NCI-H1105 treated with DMSO at 0.1 percent for 48 hours (cell line): ENCODE measurements around the gene OASL.
A peak's percentile ranks its signal among the peaks of the same experiment; 100 is the strongest.

Source experiments
- DNase-seq: peaks from one replicate; lab custom pipeline; 2025; lab: John Stamatoyannopoulos, UW

OASL gene

GRCh38 chr12:121015825-121016766, 22.9 kb downstream of the OASL start, which contains the start of gene C12orf43:
TSS of gene C12orf43 (minus strand) at chr12:121016487. CDS start at chr12:121016474, 13 bp downstream.
- DNase-seq, result peak; percentile 94

DNA sequence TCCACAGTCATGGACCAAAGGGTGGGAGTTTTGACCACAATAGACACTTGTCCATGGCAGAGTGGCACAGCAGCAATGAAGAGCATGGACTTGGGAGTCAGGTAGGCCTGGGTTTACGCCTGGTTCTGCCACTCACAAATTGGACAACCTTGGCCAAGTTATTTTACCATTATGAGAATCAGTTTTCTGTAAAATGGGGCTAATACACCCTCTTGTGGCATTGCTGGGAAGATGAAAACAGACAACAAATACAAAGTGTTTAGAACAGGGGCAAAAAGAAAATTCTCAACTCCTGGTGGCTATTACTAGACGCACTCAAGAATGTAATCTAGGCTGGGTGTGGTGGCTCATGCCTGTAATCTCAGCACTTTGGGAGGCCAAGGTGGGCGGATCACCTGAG, 25.3 kb downstream of the OASL start:
- DNase-seq, result no peak

DNA sequence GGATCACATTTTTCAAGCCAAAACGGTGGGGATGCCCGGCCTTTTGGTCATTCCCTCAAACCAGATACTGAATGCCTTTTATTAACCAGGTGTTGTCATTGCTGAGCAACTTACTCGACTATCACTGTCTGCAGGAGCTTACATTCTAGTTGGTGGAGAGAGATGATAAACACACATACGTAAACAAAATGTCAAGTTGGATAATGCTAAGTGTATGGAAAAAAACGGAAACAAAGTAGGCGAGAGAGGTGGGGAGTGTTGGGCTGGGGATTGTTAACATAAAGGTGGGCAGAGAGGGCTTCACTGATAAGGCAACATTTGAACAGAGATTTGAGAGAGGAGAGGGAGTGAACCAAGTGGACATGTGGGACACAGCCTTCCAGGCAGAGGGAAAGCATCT, 27.2 kb downstream of the OASL start:
- no peak for DNase-seq

- DNase-seq, result no peak
Observed at GRCh38 chr12:121010860-121011259, 28.2 kb downstream of the OASL start.

- DNase-seq, result peak; percentile 45
Observed at GRCh38 chr12:121009741-121010140, 29.3 kb downstream of the OASL start.

DNA sequence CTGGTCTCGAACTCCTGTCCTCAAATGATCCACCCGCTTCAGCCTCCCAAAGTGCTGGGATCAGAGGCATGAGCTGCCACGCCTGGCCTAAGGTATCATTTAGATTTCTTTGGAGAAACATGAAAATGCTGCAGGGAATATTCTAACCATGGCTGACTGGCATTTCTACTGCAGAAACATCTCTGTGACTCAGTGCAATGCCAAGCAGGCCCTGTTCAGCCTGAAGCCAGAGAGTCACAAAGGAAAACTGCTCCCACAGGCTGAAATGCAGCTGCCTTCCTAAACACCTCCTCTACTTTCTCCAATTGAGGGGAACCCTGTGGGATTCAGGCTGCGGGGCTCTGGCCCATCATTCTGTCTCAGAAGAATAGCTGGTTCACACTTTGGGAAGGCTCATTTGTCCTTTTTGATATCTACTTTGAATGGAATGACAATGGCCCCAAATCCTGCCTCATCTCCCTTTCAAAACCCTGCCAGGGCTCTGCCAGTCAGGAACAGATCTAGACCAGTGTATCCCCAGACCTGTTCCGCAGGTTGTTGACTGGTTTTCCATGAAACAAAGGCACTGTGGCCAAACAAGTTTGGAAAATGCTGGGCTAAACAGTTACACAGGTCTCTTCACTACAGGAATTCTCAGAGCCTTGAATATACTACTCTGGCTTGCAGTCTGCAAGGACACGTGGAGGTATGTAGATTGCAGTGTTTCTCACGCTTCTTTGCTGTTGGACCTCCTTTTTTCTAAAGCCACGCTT, 30.5 kb downstream of the OASL start:
- no peak for DNase-seq

GRCh38 chr12:121005346-121005815, 33.7 kb downstream of the OASL start:
- DNase-seq, result peak; percentile 19

DNA sequence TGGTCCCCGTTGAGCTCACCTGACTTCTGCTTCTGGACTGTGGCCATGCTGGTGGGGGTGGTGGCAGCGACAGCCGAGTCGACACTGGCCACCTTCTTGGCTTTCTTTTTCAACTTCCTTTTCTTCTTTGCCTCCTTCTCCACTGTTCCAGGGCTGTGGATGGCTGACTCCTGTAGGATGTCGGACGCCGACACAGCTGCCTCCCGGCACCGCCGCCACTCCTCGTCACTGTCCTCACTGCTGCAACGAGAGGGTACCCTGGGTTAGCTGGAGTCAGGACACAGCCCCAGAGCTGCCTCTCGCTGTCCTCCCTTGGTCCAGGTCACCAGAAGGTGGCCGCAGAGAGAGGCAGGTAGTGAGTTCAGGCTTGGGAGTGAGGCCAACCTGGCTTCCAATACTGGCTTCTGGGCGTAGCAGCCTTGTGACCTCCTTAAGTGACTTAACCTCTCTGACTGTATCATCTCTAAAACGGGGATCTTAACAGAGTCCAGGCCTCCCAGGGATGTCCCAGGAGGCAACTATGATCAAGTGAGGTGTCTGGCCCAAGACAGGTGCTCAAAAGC, 34.7 kb downstream of the OASL start:
- DNase-seq, result no peak

DNA sequence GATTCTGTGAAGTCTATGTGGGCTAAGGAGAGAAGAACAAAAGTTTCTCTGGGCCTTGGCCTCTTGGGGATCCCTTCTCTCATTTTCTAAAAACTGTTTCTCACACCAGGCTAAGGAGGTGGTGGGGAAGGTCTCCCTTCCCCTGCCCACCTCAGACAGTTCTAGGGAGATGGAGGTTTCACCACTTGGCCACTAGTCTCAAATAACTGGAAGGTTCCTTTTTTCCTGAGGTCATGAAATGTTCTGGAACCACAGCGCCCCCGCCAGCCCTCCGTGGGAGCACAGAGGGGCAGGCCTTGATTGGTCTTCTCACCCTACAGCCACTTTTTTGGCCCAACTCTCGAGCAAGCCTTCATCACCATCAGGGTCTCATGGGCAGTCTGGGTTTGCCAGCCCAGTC, 35.4 kb downstream of the OASL start:
- no peak for DNase-seq

DNA sequence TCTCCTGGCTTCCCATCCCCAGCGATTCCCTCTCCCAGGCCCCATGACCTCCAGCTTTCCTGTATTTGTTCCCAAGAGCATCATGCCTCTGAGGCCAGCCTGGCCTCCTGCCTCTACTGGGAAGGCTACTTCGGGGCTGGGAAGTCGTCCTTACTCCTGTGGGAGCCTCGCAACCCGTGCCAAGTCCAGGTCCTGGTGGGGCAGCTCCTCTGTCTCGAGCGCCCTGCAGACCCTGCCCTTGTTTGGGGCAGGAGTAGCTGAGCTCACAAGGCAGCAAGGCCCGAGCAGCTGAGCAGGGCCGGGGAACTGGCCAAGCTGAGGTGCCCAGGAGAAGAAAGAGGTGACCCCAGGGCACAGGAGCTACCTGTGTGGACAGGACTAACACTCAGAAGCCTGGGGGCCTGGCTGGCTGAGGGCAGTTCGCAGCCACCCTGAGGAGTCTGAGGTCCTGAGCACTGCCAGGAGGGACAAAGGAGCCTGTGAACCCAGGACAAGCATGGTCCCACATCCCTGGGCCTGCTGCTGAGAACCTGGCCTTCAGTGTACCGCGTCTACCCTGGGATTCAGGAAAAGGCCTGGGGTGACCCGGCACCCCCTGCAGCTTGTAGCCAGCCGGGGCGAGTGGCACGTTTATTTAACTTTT, 37.1 kb downstream of the OASL start:
- DNase-seq, result no peak

GRCh38 chr12:121001060-121001459, 38.0 kb downstream of the OASL start:
- DNase-seq, result no peak

DNA sequence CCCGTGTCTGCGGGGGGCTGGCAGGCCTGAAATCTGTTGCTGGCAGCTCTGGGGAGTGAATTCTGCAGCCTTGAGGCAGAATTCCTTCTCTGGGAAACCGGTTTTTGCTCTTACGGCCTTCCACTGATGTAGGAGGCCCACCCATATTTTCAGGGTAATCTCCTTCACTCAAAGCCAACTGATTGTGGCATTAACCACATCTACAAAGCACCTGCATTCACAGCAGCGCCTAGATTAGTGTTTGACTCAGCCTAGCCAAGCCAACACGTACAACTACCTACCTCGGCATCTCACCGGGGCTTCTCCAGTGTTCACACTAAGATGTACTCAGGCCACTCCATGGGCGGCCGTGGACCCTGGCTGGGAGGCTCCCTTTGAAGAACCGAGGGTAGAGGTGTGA, 38.5 kb downstream of the OASL start:
- DNase-seq, result no peak

DNA sequence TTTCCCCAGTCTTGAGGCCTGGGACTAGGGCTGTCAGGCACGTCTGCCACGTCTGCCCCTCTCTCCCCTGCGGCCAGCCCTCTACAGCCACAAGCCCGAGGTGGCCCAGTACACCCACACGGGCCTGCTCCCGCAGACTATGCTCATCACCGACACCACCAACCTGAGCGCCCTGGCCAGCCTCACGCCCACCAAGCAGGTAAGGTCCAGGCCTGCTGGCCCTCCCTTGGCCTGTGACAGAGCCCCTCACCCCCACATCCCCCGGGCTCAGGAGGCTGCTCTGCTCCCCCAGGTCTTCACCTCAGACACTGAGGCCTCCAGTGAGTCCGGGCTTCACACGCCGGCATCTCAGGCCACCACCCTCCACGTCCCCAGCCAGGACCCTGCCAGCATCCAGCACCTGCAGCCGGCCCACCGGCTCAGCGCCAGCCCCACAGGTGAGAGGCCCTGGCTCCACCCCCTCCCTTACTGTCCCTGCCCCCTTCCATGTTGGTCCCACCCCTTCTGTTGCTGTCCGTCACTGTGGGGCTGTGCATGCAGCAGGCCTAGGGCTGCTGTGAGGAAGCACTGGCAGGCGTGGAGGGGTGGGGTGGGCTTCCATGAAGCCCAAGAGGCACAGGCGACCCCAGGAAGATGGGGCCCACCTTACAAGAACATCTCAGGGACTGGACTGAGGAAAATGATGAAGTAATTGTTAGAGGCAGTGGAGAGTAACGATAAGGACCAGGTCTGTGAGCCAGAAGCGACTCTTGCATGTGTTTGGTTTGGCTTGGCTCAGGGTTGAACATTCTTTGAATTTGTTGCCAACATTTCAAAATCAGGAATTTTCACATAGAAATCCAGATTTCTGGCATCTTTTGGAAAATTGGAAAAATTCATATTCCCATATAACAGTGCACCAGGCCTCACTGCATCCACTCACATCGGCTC, 39.6 kb downstream of the OASL start:
- DNase-seq, result no peak

- DNase-seq, result no peak
Observed at GRCh38 chr12:120998435-120998834, 40.6 kb downstream of the OASL start.

- no peak for DNase-seq
Observed at GRCh38 chr12:120997448-120997847, 41.6 kb downstream of the OASL start.

DNA sequence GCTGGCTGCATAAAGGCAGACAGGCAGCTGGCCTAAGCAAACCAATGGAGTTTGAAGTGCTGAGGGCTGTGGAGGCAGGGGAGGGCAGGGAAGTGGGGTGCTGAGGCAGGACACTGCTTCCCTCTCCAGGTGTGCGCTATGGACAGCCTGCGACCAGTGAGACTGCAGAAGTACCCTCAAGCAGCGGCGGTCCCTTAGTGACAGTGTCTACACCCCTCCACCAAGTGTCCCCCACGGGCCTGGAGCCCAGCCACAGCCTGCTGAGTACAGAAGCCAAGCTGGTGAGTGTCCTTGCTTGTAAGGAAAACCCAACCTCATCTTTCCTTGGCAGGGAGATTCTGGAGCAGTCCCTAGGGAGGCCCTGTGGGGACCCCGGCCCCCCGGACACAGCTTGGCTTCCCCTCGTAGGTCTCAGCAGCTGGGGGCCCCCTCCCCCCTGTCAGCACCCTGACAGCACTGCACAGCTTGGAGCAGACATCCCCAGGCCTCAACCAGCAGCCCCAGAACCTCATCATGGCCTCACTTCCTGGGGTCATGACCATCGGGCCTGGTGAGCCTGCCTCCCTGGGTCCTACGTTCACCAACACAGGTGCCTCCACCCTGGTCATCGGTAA, 42.8 kb downstream of the OASL start:
- DNase-seq, result no peak

GRCh38 chr12:120994589-120995337, 44.3 kb downstream of the OASL start:
- DNase-seq, result no peak

GRCh38 chr12:120994059-120994458, 45.0 kb downstream of the OASL start:
- no peak for DNase-seq

- no peak for DNase-seq
Observed at GRCh38 chr12:120993496-120993895, 45.5 kb downstream of the OASL start.

DNA sequence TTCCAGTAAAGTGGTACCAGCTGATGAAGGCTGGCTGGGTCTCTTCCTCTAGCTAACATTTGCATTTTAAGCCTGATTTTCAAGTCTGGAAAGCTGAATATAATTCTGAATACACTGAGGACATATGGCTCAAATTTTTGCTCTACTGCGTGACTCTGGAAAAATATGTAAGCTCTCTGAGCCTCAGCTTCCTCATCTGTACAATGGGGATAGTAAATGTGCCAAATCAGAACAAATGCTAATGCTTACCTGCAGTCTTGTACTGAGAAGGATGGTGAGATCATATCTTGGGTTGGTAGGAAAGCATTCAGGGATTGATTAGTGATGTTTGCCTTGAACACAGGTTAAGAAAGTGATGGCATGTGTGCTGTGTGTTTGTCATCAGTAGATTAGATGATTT, 46.1 kb downstream of the OASL start:
- no peak for DNase-seq
